ENCODE results near the gene CTNNAL1. TPM values are rescaled to one million over a fixed set of nuclear protein-coding genes. Genes with fewer than 3 reads are reported as not detected.

CTNNAL1 gene
- total RNA-seq, 1 donor from 2014 or later = 25.9 TPM

DNA sequence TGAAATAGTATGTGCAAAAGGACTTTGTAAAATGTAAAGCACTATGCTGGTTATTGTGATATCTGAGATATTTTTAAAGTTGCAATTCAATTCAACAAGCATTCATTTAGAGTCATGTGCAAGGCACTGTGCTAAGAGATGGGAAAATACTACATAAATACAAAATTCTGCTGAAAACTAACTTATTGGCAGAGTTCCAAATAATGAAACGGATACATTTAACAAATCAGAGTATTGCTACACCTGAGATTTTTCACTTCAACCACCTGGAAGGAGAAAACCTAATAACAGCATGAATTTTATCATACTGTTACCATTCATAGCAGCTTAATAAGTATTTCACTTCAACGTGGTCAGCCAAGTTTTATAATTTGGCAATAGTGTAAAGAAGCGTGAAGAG is 6.1 kb upstream of the CTNNAL1 start:
- TF ChIP-seq CTCF (IDR thresholded peaks at IDR 0.05) = no peak
- H3K4me1 Mint-ChIP-seq (ENCODE audit: low read depth) = peaks cover 5% of the 10 kb centered on the region
- H3K4me3 Mint-ChIP-seq (ENCODE audit: unreplicated experiment) = no peak overlapping the region
- H3K27me3 Mint-ChIP-seq (ENCODE audit: low read depth) = no peaks in the 10 kb centered on the region
- H3K9me3 Mint-ChIP-seq (ENCODE audit: low read depth) = no peaks in the 10 kb centered on the region
- DNase-seq (ENCODE audit: low spot score) = no peak
- H3K27ac Mint-ChIP-seq (ENCODE audit: unreplicated experiment) = no peak overlapping the region
- peaks cover 5% of the 10 kb centered on the region for H3K36me3 Mint-ChIP-seq (ENCODE audit: low read depth)

DNA sequence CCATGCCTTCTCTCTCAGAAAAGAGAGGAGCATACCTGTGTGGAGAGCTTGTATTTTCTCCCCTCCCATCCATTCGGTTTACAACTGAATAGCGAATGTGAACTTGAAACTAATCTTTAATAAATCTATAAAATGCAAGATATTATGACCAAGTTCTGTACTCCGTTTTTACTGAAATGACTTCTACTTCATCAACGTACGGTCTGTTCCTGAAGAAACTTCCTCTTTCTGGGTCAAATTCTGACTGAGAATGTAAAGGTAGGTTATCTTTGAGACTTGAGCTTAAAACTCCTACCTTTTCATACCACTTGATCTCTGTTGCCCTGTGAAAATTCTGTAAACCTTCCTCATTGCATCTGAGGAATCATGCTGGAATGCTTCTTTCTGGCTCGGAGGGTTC is 4.2 kb upstream of the CTNNAL1 start:
- Mint-ChIP-seq H3K27ac (ENCODE audit: unreplicated experiment) (no peak overlapping the region), H3K4me1 (ENCODE audit: low read depth) (peaks cover 16% of the 10 kb centered on the region), H3K4me3 (ENCODE audit: unreplicated experiment) (no peak overlapping the region), H3K9me3 (ENCODE audit: low read depth) (no peaks in the 10 kb centered on the region), H3K27me3 (ENCODE audit: low read depth) (no peaks in the 10 kb centered on the region), H3K36me3 (ENCODE audit: low read depth) (peaks cover 5% of the 10 kb centered on the region)
- TF ChIP-seq CTCF (IDR thresholded peaks at IDR 0.05) = no peak
- DNase-seq (ENCODE audit: low spot score) = no peak

DNA sequence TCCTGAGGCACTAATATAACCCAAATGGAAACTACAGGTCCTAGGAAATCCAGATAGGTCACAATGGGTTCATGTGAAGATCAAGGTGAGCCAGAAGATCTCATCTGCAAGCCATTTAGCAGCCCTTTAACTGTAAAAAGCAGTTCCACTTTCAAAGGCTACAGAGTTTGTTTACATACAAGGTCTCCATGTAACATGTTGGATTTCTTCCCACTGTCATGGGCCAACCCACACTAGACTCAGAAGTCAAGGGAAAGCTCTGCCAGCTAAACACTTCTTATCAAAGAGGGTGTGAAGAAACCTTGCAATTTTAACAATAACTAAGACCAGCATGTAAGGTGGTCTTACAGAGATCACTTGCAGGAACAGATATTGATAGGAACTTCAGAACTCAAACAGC is 3.8 kb upstream of the CTNNAL1 start:
- H3K4me1 Mint-ChIP-seq (ENCODE audit: low read depth) = peaks cover 21% of the 10 kb centered on the region
- DNase-seq (ENCODE audit: low spot score) = no peak
- no peak for TF ChIP-seq CTCF (IDR thresholded peaks at IDR 0.05)
- peaks cover 5% of the 10 kb centered on the region for H3K36me3 Mint-ChIP-seq (ENCODE audit: low read depth)
- no peaks in the 10 kb centered on the region for H3K27me3 Mint-ChIP-seq (ENCODE audit: low read depth)
- H3K4me3 Mint-ChIP-seq (ENCODE audit: unreplicated experiment) = no peak overlapping the region
- H3K9me3 Mint-ChIP-seq (ENCODE audit: low read depth) = no peaks in the 10 kb centered on the region
- H3K27ac Mint-ChIP-seq (ENCODE audit: unreplicated experiment) = no peak overlapping the region

- peaks cover 30% of the 10 kb centered on the region for H3K4me1 Mint-ChIP-seq (ENCODE audit: low read depth)
- peaks cover 5% of the 10 kb centered on the region for H3K36me3 Mint-ChIP-seq (ENCODE audit: low read depth)
- no peak for DNase-seq (ENCODE audit: low spot score)
- H3K27ac Mint-ChIP-seq (ENCODE audit: unreplicated experiment) = no peak overlapping the region
- H3K4me3 Mint-ChIP-seq (ENCODE audit: unreplicated experiment) = no peak overlapping the region
- TF ChIP-seq CTCF (IDR thresholded peaks at IDR 0.05) = no peak
- no peaks in the 10 kb centered on the region for H3K27me3 Mint-ChIP-seq (ENCODE audit: low read depth)
- H3K9me3 Mint-ChIP-seq (ENCODE audit: low read depth) = no peaks in the 10 kb centered on the region
Measured at GRCh38 chr9:109016132-109016531, 2.8 kb upstream of the CTNNAL1 start.

- no peaks in the 10 kb centered on the region for H3K27me3 Mint-ChIP-seq (ENCODE audit: low read depth)
- peak overlapping the region; percentile 96 for H3K27ac Mint-ChIP-seq (ENCODE audit: unreplicated experiment)
- H3K9me3 Mint-ChIP-seq (ENCODE audit: low read depth) = no peaks in the 10 kb centered on the region
- no peak overlapping the region for H3K4me3 Mint-ChIP-seq (ENCODE audit: unreplicated experiment)
- TF ChIP-seq CTCF (IDR thresholded peaks at IDR 0.05) = no peak
- no peak for DNase-seq (ENCODE audit: low spot score)
- H3K36me3 Mint-ChIP-seq (ENCODE audit: low read depth) = peaks cover 4% of the 10 kb centered on the region
- H3K4me1 Mint-ChIP-seq (ENCODE audit: low read depth) = peaks cover 40% of the 10 kb centered on the region
Measured at GRCh38 chr9:109014608-109015280, 1.4 kb upstream of the CTNNAL1 start.

Measured in chondrocyte (in vitro differentiated cells).